ENCODE measurements around the gene RAB6B.

The RAB6B gene

GRCh38 chr3:133926736-133927539 is 31.3 kb upstream of the RAB6B start (continued):
- TF ChIP-seq ZBTB26 (tag by site-specific recombination; optimal IDR thresholded peaks at IDR 0.05) (peak; percentile 33), ZNF302 (tag by site-specific recombination; IDR thresholded peaks at IDR 0.05; ENCODE audit: low read depth) (no peak), ZNF16 (tag by site-specific recombination; IDR thresholded peaks at IDR 0.05; ENCODE audit: low read depth) (no peak), ZNF311 (tag by site-specific recombination; IDR thresholded peaks at IDR 0.05; ENCODE audit: borderline replicate concordance) (no peak), ZNF664 (tag by site-specific recombination; IDR thresholded peaks at IDR 0.05) (no peak), ZNF843 (tag by site-specific recombination; IDR thresholded peaks at IDR 0.05) (no peak), BCL11A (tag by site-specific recombination; IDR thresholded peaks at IDR 0.05; ENCODE audit: low read depth) (no peak), ZFP41 (tag by site-specific recombination; IDR thresholded peaks at IDR 0.05; ENCODE audit: borderline replicate concordance) (no peak), ZNF394 (tag by site-specific recombination; IDR thresholded peaks at IDR 0.05; ENCODE audit: borderline replicate concordance) (no peak), ZNF701 (tag by site-specific recombination; IDR thresholded peaks at IDR 0.05) (no peak), ZBTB21 (tag by site-specific recombination; IDR thresholded peaks at IDR 0.05) (no peak), ZBTB8A (tag by site-specific recombination; IDR thresholded peaks at IDR 0.05) (peak; percentile 78), ZNF624 (tag by site-specific recombination; IDR thresholded peaks at IDR 0.05) (no peak), ZNF530 (tag by site-specific recombination; IDR thresholded peaks at IDR 0.05; ENCODE audit: low read depth) (no peak), ZNF214 (tag by site-specific recombination; IDR thresholded peaks at IDR 0.05; ENCODE audit: borderline replicate concordance) (no peak), ZNF146 (tag by site-specific recombination; IDR thresholded peaks at IDR 0.05) (no peak), ZNF529 (tag by site-specific recombination; IDR thresholded peaks at IDR 0.05; ENCODE audit: insufficient replicate concordance) (no peak), ZNF645 (tag by site-specific recombination; IDR thresholded peaks at IDR 0.05) (no peak), SP3 (tag by site-specific recombination; IDR thresholded peaks at IDR 0.05) (no peak), ZNF518A (tag by site-specific recombination; conservative IDR thresholded peaks at IDR 0.05; ENCODE audit: low read depth) (no peak), ZNF488 (tag by site-specific recombination; IDR thresholded peaks at IDR 0.05) (no peak), ZNF239 (tag by site-specific recombination; IDR thresholded peaks at IDR 0.05) (no peak), ZBTB44 (tag by site-specific recombination; IDR thresholded peaks at IDR 0.05) (no peak), RBAK (tag by site-specific recombination; IDR thresholded peaks at IDR 0.05) (no peak), ZNF747 (tag by site-specific recombination; IDR thresholded peaks at IDR 0.05) (no peak), ZNF211 (tag by site-specific recombination; IDR thresholded peaks at IDR 0.05; ENCODE audit: low read depth) (no peak), ZNF549 (tag by site-specific recombination; IDR thresholded peaks at IDR 0.05) (no peak), ZIC2 (tag by site-specific recombination; IDR thresholded peaks at IDR 0.05) (peak; percentile 25; the same call in 1 of the 2 replicates)

All from HEK293 (cell line).